Uterus (tissue), 2 donors: ENCODE results near the gene BORCS8.

Source experiments
- POLR2A ChIP-seq, 2 donors: fragments of 450-650 bp; IDR thresholded peaks; one replicate each; pipeline ENCODE4 v1.6.1; 2016; ENCODE audit warnings: antibody characterized with exemption in 2 of 2, mild to moderate bottlenecking in 1 of 2, moderate library complexity in 1 of 2
- TF ChIP-seq, protein P1 (sequence below), 4 experiments: fragments of 200-600 bp in 2 of 4; fragments of 450-650 bp in 2 of 4; sonication (generic) in 2 of 4; IDR thresholded peaks; one replicate each; pipeline ENCODE4 v1.5.1; 2016 to 2019; ENCODE audit warnings: antibody characterized with exemption in 4 of 4, mild to moderate bottlenecking in 2 of 4, moderate library complexity in 1 of 4

DNA sequence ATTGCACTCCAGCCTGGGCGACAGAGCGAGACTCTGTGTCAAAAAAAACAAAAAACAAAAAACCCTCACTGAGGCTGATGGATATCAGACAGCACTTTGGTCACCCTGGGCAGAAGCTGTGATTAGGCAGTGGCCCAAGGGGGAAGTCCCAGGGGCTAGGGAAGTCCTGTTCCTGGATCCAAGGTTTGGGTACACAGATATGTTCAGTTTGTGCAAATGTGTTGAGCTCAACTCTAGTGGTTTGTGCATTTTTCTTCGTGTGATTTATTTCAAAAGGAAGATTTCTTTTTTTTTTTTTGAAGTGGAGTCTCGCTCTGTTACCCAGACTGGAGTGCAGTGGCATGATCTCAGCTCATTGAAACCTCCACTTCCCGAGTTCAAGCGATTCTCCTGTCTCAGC, 34.1 kb downstream of the BORCS8 start:
- TF ChIP-seq, protein P1, sequence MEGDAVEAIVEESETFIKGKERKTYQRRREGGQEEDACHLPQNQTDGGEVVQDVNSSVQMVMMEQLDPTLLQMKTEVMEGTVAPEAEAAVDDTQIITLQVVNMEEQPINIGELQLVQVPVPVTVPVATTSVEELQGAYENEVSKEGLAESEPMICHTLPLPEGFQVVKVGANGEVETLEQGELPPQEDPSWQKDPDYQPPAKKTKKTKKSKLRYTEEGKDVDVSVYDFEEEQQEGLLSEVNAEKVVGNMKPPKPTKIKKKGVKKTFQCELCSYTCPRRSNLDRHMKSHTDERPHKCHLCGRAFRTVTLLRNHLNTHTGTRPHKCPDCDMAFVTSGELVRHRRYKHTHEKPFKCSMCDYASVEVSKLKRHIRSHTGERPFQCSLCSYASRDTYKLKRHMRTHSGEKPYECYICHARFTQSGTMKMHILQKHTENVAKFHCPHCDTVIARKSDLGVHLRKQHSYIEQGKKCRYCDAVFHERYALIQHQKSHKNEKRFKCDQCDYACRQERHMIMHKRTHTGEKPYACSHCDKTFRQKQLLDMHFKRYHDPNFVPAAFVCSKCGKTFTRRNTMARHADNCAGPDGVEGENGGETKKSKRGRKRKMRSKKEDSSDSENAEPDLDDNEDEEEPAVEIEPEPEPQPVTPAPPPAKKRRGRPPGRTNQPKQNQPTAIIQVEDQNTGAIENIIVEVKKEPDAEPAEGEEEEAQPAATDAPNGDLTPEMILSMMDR (IDR thresholded peaks at IDR 0.05), result no peak
- TF ChIP-seq POLR2A (IDR thresholded peaks at IDR 0.05), result no peak
